HepG2 (cell line): ENCODE data around the gene WNT5A. TPM values are rescaled to one million over a fixed set of nuclear protein-coding genes. Genes with fewer than 3 reads are reported as not detected.

Source experiments
- ATAC-seq: fragments of 200-7000 bp; cut with Tn5 transposase; 3 replicates; pipeline ENCODE4 v1.9.1; 2020; ENCODE audit warnings: mild to moderate bottlenecking, moderate library complexity
- Bru-seq: library from RNA; stranded (reverse); fragments of 400-500 nt; gene quantifications from one replicate; lab custom pipeline; 2021; lab: Mats Ljungman, UMichigan
- BruChase-seq, 2 experiments: library from RNA; stranded (reverse); fragments of 400-500 nt; gene quantifications; one replicate each; lab custom pipeline; 2021; lab: Mats Ljungman, UMichigan
- BruUV-seq: library from RNA; stranded (reverse); fragments of 400-500 nt; replicated peaks from 2 replicates; lab custom pipeline; 2021; lab: Mats Ljungman, UMichigan
- CTCF ChIA-PET: fragments of 300-600 bp; formaldehyde crosslinking; extraction: SDS; loops from one replicate; lab custom pipeline; 2021; ENCODE audit warnings: low total read pairs, inconsistent platforms, low intra/inter-chr PET ratio; lab: Yijun Ruan, JAX
- POLR2A ChIA-PET: fragments of 350-600 bp; sonication (Branson Sonifier 250); formaldehyde crosslinking; loops from one replicate; lab custom pipeline; 2020; ENCODE audit warnings: antibody characterized with exemption, inconsistent platforms; lab: Yijun Ruan, JAX
- DNase-seq: peaks from one replicate; pipeline ENCODE4 v3.0.0-alpha.2; 2015; ENCODE audit warnings: low spot score
- FAIRE-seq: peaks from 3 replicates; lab custom pipeline; 2011; peaks lifted over from hg19 to GRCh38; lab: Jason Lieb, UNC
- H2AFZ ChIP-seq: one replicate; pipeline ENCODE4 v1.6.1; 2011; ENCODE audit warnings: low read length, inconsistent platforms
- H3K27ac ChIP-seq: fragments of 300-600 bp; 3 replicates; pipeline ENCODE4 v1.8.0; 2011; ENCODE audit warnings: mixed run types, mild to moderate bottlenecking, mixed read lengths, low read length, inconsistent platforms; ENCODE audit not compliant: insufficient read depth; ENCODE audit errors: extremely low read length
- H3K27me3 ChIP-seq, 2 experiments: fragments of 200-600 bp in 1 of 2; 2 replicates in 1 of 2; 3 replicates in 1 of 2; pipeline versions ENCODE4 v1.6.0 to v1.8.0; 2011; ENCODE audit warnings: low read length in 2 of 2, mild to moderate bottlenecking in 2 of 2, moderate library complexity in 2 of 2, inconsistent platforms in 1 of 2; ENCODE audit not compliant: insufficient read depth in 2 of 2, control insufficient read depth in 1 of 2
- H3K36me3 ChIP-seq, 2 experiments: fragments of 200-600 bp in 1 of 2; replicated peaks in 1 of 2; 2 replicates in 1 of 2; 3 replicates in 1 of 2; pipeline versions ENCODE4 v1.5.1 to v1.8.0; 2011; ENCODE audit warnings: low read length in 2 of 2, inconsistent platforms in 1 of 2; ENCODE audit not compliant: insufficient read depth in 2 of 2, control insufficient read depth in 1 of 2
- H3K4me1 ChIP-seq: 2 replicates; pipeline ENCODE4 v1.5.1; 2012; ENCODE audit warnings: low read length, inconsistent platforms; ENCODE audit not compliant: insufficient read depth
- H3K4me2 ChIP-seq: 2 replicates; pipeline ENCODE4 v1.6.0; 2011; ENCODE audit warnings: low read depth, low read length, inconsistent platforms
- H3K4me3 ChIP-seq, 3 experiments: fragments of 200-600 bp in 1 of 3; sonication (generic), shearing (Covaris generic) in 1 of 3; replicated peaks in 1 of 3; 2 replicates each; pipeline ENCODE4 v1.5.1; 2011 to 2016; ENCODE audit warnings: low read length in 3 of 3, inconsistent platforms in 2 of 3, low read depth in 2 of 3, mild to moderate bottlenecking in 2 of 3, control low read depth in 1 of 3, mixed read lengths in 1 of 3; ENCODE audit not compliant: insufficient read depth in 1 of 3
- H3K79me2 ChIP-seq: one replicate; pipeline ENCODE4 v1.6.1; 2011; ENCODE audit warnings: low read length, inconsistent platforms; ENCODE audit not compliant: insufficient read depth
- H3K9ac ChIP-seq: 2 replicates; pipeline ENCODE4 v1.6.0; 2011; ENCODE audit warnings: mild to moderate bottlenecking, low read depth, low read length, inconsistent platforms; ENCODE audit not compliant: insufficient read depth
- H3K9me3 ChIP-seq: 2 replicates; pipeline ENCODE4 v1.5.1; 2012; ENCODE audit warnings: mild to moderate bottlenecking, low read length
- H4K20me1 ChIP-seq: 2 replicates; pipeline ENCODE4 v1.6.0; 2011; ENCODE audit warnings: inconsistent platforms, mild to moderate bottlenecking, low read length, moderate library complexity; ENCODE audit not compliant: insufficient read depth
- HDAC6 ChIP-seq: fragments of 200-600 bp; sonication (generic); IDR thresholded peaks from 2 replicates; pipeline ENCODE4 v1.7.0; 2017; ENCODE audit warnings: mild to moderate bottlenecking, antibody characterized with exemption, low read length, low read depth
- KAT7 ChIP-seq: IDR thresholded peaks from 2 replicates; pipeline ENCODE4 v1.6.1; 2018; ENCODE audit warnings: borderline replicate concordance, missing compliant biosample characterization
- ZNF800 ChIP-seq: sonication (generic); formaldehyde crosslinking; IDR thresholded peaks from 2 replicates; pipeline ENCODE4 v1.4.0; 2020; ENCODE audit warnings: missing genetic modification reagents
- WGBS: methylation state at CpG from one replicate; pipeline ENCODE4 v1.1.6; 2017; ENCODE audit warnings: low lambda C conversion rate; 5-methylcytosine and 5-hydroxymethylcytosine counted together
- in situ Hi-C: cut with HindIII; loops from 2 replicates; pipeline ENCODE4 v1.10.0; 2017; ENCODE audit warnings: low pct_unique_long_range_greater_than_20kb; ENCODE audit not compliant: extremely low pct_ligation_motif_present
- intact Hi-C: fragments of 100-400 bp; cut with micrococcal nuclease; formaldehyde crosslinking; loops from one replicate; pipeline ENCODE4 v1.10.0; 2022; ENCODE audit not compliant: unreplicated experiment
- long read RNA-seq, 2 experiments: library from RNA in 1 of 2; library from polyadenylated mRNA in 1 of 2; stranded (forward) in 1 of 2; unstranded in 1 of 2; transcript quantifications; one replicate each; pipeline ENCODE4 v2.0.0, GENCODE V29; 2019 to 2022
- polyA minus RNA-seq, 3 experiments: library from RNA; depleted of rRNA, polyadenylated mRNA; stranded (reverse); fragments of >200 nt; gene quantifications; 2 replicates each; pipeline ENCODE4 v1.2.3, GENCODE V29; 2011; ENCODE audit warnings: low replicate concordance in 1 of 3
- polyA plus RNA-seq, 8 experiments: library from polyadenylated mRNA; depleted of rRNA in 3 of 8; stranded (reverse) in 7 of 8; unstranded in 1 of 8; fragments of >200 nt; fragmentation: Illumina TruSeq in 4 of 8; extraction: Trizol in 4 of 8; gene quantifications; 2 replicates each; pipeline versions ENCODE4 v1.2.1 to v1.2.3, GENCODE V29; 2011 to 2016; ENCODE audit warnings: low read depth in 4 of 8, missing spikeins in 1 of 8, mixed read lengths in 1 of 8; ENCODE audit not compliant: insufficient read depth in 1 of 8
- total RNA-seq, 5 experiments: library from RNA; depleted of rRNA; stranded (reverse); fragments of >200 nt; fragmentation: Illumina TruSeq; extraction: Trizol; gene quantifications; 2 replicates each; pipeline ENCODE4 v1.2.3, GENCODE V29; 2016; ENCODE audit warnings: low read depth in 1 of 5

The WNT5A gene
- not detected in 2 replicates for total RNA-seq (2016; rRNA removed; fragmentation: Illumina TruSeq; extraction: Trizol)
- total RNA-seq (2016; cell fraction: cytosol; rRNA removed; fragmentation: Illumina TruSeq; extraction: Trizol; ENCODE audit: low read depth), result not detected in 2 replicates
- total RNA-seq (2016; cell fraction: insoluble cytoplasmic fraction; rRNA removed; fragmentation: Illumina TruSeq; extraction: Trizol), result not detected in 2 replicates
- total RNA-seq (2016; cell fraction: membrane; rRNA removed; fragmentation: Illumina TruSeq; extraction: Trizol), result not detected in 2 replicates
- total RNA-seq (2016; cell fraction: nucleus; rRNA removed; fragmentation: Illumina TruSeq; extraction: Trizol), result not detected in 2 replicates
- polyA plus RNA-seq (2011; rRNA removed), result not detected in 2 replicates
- polyA plus RNA-seq (2011; cell fraction: cytosol; rRNA removed), result not detected in 2 replicates
- not detected in 2 replicates for polyA plus RNA-seq (2011; cell fraction: nucleus; rRNA removed)
- not detected in 2 replicates for polyA plus RNA-seq (2012)
- polyA plus RNA-seq (2016; cell fraction: cytosol; fragmentation: Illumina TruSeq; extraction: Trizol; ENCODE audit: low read depth), result not detected in 2 replicates
- polyA plus RNA-seq (2016; cell fraction: insoluble cytoplasmic fraction; fragmentation: Illumina TruSeq; extraction: Trizol; ENCODE audit: low read depth), result not detected in 2 replicates
- not detected in 2 replicates for polyA plus RNA-seq (2016; cell fraction: membrane; fragmentation: Illumina TruSeq; extraction: Trizol; ENCODE audit: low read depth)
- not detected in 2 replicates for polyA plus RNA-seq (2016; cell fraction: nucleus; fragmentation: Illumina TruSeq; extraction: Trizol; ENCODE audit: insufficient read depth, low read depth)
- 39.6 TPM in 1 of 2 replicates, not detected in the other for polyA minus RNA-seq (2011; rRNA and poly(A)+ RNA removed; ENCODE audit: low replicate concordance)
- polyA minus RNA-seq (2011; cell fraction: cytosol; rRNA and poly(A)+ RNA removed), result not detected in 2 replicates
- not detected in 2 replicates for polyA minus RNA-seq (2011; cell fraction: nucleus; rRNA and poly(A)+ RNA removed)
- not detected for Bru-seq, nascent RNA
- percentile 5 among the genes with signal in this experiment for BruChase-seq, experiment 1, labeled RNA remaining after a 6-hour chase
- BruChase-seq, experiment 2, labeled RNA remaining after a 2-hour chase, result not detected
- long read RNA-seq, experiment 1, result 0 reads
- long read RNA-seq, experiment 2, result 0 reads

GRCh38 chr3:55486857-55487380, at the start of gene WNT5A:
WNT5A (minus strand) TSS chr3:55487306; CDS start chr3:55486985, 321 bp downstream.
- TF ChIP-seq ZNF800 (CRISPR knock-in tag), result peak; percentile 95
- no peak for TF ChIP-seq KAT7
- 0 out of 2 replicates have a peak, but pooled peaks have one; percentile 47 for TF ChIP-seq HDAC6
- H3K79me2 ChIP-seq, result no peaks in the 10 kb centered on the region
- H3K4me1 ChIP-seq, result peaks cover 5% of the 10 kb centered on the region; the same call in 1 of the 2 replicates
- H3K9me3 ChIP-seq, result no peaks in the 10 kb centered on the region
- intact Hi-C loops (no loop called here), in situ Hi-C loops (loop anchor here (5.0 to 10.0 kb wide), 3 partner anchors 258 to 758 kb away; no protein-coding TSS in a partner anchor)
- H4K20me1 ChIP-seq, result no peaks in the 10 kb centered on the region
- DNase-seq (no peak), ATAC-seq (no peak; the same call in 2 of the 3 replicates), FAIRE-seq (no peak)
- H3K9ac ChIP-seq, result no peak within 1 kb of the TSS
- peak within 1 kb of the TSS; percentile 27; the same call in 1 of the 2 replicates for H3K4me2 ChIP-seq
- CTCF ChIA-PET, result no interaction called here
- 8% methylated on average over 30 of the region's 52 CpGs for WGBS
- no peaks in the 10 kb centered on the region for H3K36me3 ChIP-seq
- BruUV-seq, result no TSS peak
- H3K4me3 ChIP-seq, result no peak within 1 kb of the TSS
- H2AFZ ChIP-seq, result no peak within 1 kb of the TSS
- H3K27me3 ChIP-seq, result peaks cover 4 to 36% of the 10 kb centered on the region in 2 experiments; a peak in 4 of 5 replicates
- no peak within 1 kb of the TSS for H3K27ac ChIP-seq
- POLR2A ChIA-PET, result no interaction called here
